D341Med (cell line): ENCODE measurements around the gene PIK3CB.
"Not testable (repeated sequence)": the region's sequence is repeated elsewhere in the genome, so short reads cannot be mapped to it uniquely, and the experiment has no call there.

Experiments
- DNase-seq: peaks from one replicate; pipeline ENCODE4 v3.0.0; 2012; ENCODE audit warnings: low spot score

The PIK3CB gene

DNA sequence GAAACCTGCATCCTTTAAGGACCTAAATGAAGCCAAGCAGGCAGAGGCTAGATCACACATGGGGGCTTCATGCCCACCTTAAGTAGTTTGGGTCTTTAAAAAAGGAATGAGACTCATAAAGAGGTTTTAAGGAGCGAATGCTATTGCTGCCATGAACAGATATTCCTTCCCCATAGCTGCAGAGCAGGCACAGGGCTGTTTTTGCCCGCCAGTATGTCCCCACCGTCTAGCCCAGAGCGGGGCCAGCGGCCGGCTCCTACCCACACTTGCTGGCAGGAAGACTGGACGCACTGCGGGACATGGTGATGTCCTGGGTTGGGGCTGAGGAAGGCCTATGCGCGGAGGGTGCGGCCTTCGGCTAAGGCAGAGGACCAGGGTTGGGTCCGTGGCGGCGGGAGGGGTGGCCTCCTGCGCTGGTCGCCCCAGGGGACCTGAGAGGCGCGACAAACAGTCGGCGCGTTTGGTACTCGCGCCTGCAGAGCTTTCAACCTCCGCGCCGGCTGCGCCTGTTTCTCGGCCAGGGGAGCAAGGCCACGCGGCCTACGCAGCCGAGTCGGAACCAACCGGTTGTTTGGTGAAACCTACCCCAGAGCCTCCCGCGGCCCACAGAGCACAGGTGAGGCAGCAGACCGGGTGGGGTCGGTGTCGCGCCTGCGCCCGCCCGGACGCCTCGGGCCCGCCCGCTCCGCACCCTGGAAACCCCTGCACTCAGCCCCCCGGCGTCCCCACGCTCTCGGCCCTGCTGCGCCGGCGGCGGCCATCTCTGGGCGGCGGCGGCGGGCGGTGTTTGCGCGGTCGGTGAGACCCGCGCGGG lies 226.2 kb downstream of the PIK3CB start, which contains the start of gene FAIM:
TSS of gene FAIM (plus strand) at position 450 of the 814 bp plus-strand sequence. CDS start 10,956 bp downstream, outside the sequence.
- peak; percentile 91 for DNase-seq

DNA sequence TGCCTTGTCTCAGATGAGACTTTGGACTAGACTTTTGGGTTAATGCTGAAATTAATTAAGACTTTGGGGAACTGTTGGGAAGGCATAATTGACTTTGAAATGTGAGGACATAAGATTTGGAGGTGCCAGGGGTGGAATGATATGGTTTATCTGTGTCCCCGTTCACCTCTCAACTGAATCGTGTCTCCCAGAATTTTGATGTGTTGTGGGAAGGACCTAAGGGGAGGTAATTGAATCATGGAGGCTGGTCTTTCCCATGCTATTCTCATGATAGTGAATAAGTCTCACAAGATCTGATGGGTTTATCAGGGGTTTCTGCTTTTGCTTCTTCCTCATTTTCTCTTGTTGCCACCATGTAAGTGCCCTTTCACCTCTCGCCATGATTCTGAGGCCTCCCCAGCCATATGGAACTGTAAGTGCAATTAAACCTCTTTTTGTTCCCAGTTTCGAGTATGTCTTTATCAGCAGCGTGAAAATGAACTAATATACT lies 230.6 kb downstream of the PIK3CB start:
- DNase-seq, result not testable (repeated sequence)
